Stimulated activated CD4-positive, alpha-beta T cell treated with anti-CD3 and anti-CD28 coated beads, Interleukin-4, amount 100 ng/mL, for 4 hours (primary cell): ENCODE results near the gene PROKR1.

Experiments
- DNase-seq, 2 experiments: peaks; one replicate each; pipeline ENCODE4 v3.0.0-alpha.2; 2020

The PROKR1 gene

GRCh38 chr2:68700560-68700959, 57.2 kb downstream of the PROKR1 start:
- DNase-seq: no peak

- DNase-seq: no peak
These were observed 63.3 kb downstream of the PROKR1 start for GRCh38 chr2:68706637-68707036.
